HFF-Myc (cell line): ENCODE data around the gene SH3RF2.

Source experiments
- DNase-seq: peaks from one replicate; pipeline ENCODE4 v3.0.0-alpha.2; 2011; ENCODE audit warnings: low read depth; ENCODE audit errors: extremely low read depth
- H3K4me3 ChIP-seq: replicated peaks from 2 replicates; pipeline ENCODE4 v1.5.1; 2011; ENCODE audit warnings: low read depth, mild to moderate bottlenecking, control low read depth, low read length
- CTCF ChIP-seq: IDR thresholded peaks from 2 replicates; pipeline ENCODE4 v1.5.1; 2012; ENCODE audit warnings: mild to moderate bottlenecking, low read depth, low read length, control low read depth; ENCODE audit errors: missing control alignments

The SH3RF2 gene

GRCh38 chr5:145980718-145981117 is 44.3 kb downstream of the SH3RF2 start:
- H3K4me3 ChIP-seq, result no peak overlapping the region
- no peak for TF ChIP-seq CTCF

GRCh38 chr5:145981589-145982571 is 45.5 kb downstream of the SH3RF2 start:
- no peak for DNase-seq
- no peak for TF ChIP-seq CTCF
- no peak overlapping the region for H3K4me3 ChIP-seq

More at GRCh38 chr5:145980718-145981117, 44.3 kb downstream of the SH3RF2 start:
- DNase-seq, result no peak

GRCh38 chr5:145982572-145983318 is 46.4 kb downstream of the SH3RF2 start:
- DNase-seq, result no peak
- no peak for TF ChIP-seq CTCF
- H3K4me3 ChIP-seq, result no peak overlapping the region

- no peak for DNase-seq
- no peak for TF ChIP-seq CTCF
- no peak overlapping the region for H3K4me3 ChIP-seq
Measured at GRCh38 chr5:145983446-145983845, 47.1 kb downstream of the SH3RF2 start.

- no peak for TF ChIP-seq CTCF
- no peak for DNase-seq
- H3K4me3 ChIP-seq, result no peak overlapping the region
Measured at GRCh38 chr5:145984072-145984471, 47.7 kb downstream of the SH3RF2 start.

GRCh38 chr5:145987856-145988255 is 51.5 kb downstream of the SH3RF2 start:
- no peak overlapping the region for H3K4me3 ChIP-seq
- no peak for DNase-seq
- TF ChIP-seq CTCF, result no peak
